LNCAP (cell line): ENCODE results near the gene ANP32A.
A peak's percentile ranks its signal among the peaks of the same experiment; 100 is the strongest.

Source experiments
- TF ChIP-seq, protein P1 (sequence below): fragments of 450-650 bp; IDR thresholded peaks from 2 replicates; pipeline ENCODE4 v1.5.1; 2017; ENCODE audit warnings: mild to moderate bottlenecking

ANP32A gene

DNA sequence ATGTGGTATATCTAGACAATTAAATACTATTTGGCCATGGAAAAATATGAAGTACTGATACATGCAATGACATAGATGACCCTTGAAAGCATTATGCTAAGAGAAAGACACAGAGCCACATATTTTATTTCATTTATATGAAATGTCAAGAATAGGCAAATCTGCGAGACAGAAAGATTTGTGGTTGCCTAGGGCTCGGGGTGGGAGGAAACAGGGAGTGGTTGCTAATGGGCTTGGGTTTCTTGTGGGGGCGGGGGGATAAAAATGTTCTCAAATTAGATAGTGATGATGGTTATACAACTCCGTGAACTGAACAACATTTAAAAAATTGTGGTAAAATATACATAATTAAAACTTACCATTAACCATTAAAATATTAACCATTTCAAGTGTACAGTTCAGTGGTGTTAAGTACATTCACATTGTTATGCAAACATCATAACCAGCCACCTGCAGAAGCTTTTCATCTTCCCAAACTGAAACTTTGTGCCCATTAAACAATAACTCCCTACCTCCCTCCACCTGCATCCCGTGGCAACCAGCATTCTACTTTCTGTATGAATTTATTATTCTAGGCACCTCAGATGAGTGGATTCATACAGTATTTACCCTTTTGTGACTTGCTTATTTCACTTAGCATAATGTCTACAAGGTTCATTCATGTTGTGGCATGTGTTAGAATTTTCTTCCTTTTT is 24.3 kb upstream of the ANP32A start:
- TF ChIP-seq, protein P1, sequence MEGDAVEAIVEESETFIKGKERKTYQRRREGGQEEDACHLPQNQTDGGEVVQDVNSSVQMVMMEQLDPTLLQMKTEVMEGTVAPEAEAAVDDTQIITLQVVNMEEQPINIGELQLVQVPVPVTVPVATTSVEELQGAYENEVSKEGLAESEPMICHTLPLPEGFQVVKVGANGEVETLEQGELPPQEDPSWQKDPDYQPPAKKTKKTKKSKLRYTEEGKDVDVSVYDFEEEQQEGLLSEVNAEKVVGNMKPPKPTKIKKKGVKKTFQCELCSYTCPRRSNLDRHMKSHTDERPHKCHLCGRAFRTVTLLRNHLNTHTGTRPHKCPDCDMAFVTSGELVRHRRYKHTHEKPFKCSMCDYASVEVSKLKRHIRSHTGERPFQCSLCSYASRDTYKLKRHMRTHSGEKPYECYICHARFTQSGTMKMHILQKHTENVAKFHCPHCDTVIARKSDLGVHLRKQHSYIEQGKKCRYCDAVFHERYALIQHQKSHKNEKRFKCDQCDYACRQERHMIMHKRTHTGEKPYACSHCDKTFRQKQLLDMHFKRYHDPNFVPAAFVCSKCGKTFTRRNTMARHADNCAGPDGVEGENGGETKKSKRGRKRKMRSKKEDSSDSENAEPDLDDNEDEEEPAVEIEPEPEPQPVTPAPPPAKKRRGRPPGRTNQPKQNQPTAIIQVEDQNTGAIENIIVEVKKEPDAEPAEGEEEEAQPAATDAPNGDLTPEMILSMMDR: no peak

DNA sequence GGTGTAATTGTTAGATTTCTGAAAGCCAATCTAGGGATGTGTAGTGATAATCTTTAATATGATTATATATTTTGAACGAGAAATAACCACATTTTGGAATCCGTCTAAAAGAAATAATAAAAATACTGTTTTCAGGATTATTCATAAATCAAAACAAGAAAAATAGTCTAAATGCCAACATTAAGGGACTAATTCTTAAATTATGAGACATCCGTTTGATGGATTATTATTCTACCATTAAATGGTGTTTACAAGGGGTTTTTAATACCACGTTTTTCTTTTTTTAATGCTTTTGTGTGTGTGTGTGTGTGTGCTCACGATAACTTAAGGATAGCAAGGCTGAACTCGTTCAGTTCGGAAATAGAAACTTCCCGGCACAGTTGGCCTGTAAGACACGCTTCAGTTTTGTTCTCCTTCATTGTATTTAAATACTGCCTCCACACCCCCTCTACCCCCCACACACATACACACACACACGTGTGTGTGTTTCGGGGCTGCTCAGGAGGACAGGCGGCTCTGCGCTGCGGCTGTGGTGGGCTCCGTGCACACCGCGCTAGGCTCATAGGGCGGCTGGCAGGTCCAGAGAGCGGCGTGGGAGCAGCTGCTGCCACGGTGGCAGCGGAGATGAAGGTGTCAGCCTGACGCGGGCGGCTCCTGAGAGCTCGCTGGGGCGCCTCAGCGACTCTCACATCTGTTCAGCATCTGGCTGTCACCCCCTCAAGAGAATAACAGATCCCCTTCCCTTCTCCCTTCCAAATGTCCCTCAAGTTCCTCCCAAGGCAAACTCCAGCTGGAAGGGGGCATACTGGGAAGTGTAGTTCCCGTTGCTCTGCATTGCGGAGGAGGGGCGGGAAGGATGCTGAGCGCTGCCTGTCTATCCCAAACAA is 23.0 kb upstream of the ANP32A start:
- TF ChIP-seq, protein P1: no peak

DNA sequence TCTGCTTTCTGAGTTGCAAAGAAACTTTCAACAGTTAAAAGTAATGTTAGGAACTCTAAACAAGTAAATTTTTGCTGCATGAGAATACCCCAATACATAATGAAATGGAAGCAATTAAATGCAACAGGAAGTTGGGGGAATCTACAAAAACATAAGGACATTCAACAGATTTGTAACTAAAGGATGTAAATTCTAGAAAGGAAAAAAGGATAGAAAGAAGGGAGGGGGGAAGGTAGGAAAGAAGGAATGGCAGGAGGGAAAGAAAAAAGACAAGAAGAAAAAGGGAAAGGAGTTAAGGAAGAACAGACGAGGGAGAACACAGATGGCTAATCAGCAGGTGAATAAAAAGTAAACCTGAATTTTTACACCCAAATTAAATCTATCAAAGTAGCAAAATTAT is 22.3 kb upstream of the ANP32A start:
- TF ChIP-seq, protein P1: no peak

DNA sequence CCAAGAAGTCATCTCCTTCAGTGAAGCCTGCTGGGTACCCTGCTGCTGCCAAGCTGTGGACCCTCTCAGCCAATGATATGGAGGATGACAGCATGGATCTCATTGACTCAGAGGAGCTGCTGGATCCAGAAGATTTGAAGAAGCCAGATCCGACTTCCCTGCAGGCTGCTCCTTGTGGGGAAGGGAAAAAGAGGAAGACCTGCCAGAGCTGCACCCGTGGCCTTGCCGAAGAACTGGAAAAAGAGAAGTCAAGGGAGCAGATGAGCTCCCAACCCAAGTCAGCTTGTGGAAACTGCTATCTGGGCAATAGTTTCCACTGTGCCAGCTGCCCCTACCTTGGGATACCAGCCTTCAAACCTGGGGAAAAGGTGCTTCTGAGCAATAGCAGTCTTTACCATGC is 13.7 kb upstream of the ANP32A start:
- TF ChIP-seq, protein P1: no peak

DNA sequence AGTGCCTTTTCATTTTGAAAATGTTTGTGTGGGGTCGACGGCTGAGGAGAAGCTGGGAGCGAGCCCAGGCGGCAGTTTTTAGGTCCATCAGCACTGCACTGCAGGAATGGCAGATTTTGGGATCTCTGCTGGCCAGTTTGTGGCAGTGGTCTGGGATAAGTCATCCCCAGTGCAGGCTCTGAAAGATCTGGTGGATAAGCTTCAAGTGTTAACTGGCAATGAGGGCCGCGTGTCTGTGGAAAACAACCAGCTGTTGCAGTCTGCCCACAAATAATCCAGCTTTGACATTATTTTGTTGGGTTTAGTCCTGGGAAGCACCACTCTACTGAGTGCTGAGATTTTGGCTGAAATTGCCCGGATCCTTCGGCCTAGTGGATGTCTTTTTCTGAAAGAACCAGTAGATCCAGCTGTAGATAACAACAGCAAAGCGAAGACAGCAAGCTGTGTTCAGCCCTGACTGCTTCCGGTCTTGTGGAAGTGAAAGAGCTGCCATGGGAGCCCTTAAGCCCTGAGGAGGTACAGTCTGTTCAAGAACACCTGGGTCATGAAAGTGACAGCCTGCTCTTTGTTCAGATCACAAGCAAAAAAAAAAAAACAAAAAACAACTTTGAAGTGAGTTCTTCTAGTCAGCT is 13.1 kb upstream of the ANP32A start:
- TF ChIP-seq, protein P1: no peak

DNA sequence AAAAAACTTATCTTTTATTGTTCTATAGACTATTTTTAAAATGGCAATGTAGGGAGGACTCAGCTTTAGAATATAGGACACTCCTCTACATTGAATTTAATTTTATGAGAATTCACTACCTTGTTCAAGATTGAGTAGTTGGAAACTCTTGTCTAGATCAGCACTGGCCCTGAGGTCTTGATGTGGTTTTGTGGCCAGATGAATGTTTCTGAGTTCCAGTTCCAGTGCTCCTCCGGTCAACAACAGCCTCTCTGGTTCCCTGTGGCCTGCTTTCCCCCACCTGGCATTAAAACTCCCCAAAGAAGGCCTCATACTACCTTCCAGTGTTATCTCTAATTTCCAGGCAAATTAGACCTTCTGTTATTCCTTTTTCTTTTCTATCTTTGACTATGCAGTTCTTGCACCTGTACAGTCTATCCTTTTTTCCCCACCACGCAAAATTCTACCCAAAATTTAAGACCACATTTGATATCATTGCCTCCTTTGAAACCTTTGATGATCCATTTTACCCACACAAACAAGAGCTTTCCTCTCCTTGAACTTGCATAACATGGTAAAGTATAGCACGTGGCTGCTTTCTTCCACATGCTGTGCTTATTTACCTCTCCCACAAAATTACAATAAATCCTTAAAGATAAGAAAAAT is 9.6 kb upstream of the ANP32A start:
- TF ChIP-seq, protein P1: no peak

DNA sequence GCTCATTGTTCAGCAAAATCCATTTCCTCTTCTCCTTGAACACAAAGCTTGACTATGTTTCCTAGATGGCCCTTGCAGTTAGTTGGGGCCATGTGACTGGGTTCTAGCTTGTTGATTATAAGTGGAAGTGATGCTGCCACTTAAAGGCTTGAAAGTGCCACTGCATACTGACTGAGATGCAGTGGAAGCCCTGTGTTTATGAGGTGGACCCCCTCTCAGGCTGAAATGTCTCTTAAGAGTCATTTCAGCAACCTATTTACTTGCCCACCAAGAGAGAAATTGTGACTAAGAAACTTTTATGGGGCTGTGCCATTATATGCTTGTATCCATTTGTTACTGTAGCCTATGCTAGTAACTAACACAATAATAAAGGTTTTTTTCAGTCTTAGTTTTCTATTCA is 8.4 kb upstream of the ANP32A start:
- TF ChIP-seq, protein P1: peak; percentile 39; the same call in 1 of the 2 replicates
